ENCODE measurements around the gene CDC42SE2.
A peak's percentile ranks its signal among the peaks of the same experiment; 100 is the strongest.
"Not testable (repeated sequence)": the region's sequence is repeated elsewhere in the genome, so short reads cannot be mapped to it uniquely, and the experiment has no call there.

CDC42SE2 gene

DNA sequence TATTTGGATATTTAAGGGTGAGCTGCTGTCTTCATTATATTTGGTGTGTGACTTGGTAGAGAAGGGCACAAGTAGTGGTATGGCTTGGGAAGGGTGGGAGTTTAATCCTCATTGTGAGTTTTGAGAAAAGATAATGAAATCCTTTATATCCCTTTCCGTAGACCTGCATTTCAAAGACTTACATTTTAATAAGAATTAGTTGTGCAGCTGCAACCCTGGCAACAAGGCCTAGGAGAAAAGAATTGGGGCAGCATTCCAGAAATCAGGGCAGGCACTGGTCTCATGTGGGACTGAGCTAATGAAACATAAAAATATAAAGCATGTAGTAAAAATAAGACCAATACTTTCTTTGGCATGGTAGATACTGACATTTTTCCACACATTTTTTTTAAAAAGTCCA lies 60.5 kb downstream of the CDC42SE2 start:
- DNase-seq: no peak

DNA sequence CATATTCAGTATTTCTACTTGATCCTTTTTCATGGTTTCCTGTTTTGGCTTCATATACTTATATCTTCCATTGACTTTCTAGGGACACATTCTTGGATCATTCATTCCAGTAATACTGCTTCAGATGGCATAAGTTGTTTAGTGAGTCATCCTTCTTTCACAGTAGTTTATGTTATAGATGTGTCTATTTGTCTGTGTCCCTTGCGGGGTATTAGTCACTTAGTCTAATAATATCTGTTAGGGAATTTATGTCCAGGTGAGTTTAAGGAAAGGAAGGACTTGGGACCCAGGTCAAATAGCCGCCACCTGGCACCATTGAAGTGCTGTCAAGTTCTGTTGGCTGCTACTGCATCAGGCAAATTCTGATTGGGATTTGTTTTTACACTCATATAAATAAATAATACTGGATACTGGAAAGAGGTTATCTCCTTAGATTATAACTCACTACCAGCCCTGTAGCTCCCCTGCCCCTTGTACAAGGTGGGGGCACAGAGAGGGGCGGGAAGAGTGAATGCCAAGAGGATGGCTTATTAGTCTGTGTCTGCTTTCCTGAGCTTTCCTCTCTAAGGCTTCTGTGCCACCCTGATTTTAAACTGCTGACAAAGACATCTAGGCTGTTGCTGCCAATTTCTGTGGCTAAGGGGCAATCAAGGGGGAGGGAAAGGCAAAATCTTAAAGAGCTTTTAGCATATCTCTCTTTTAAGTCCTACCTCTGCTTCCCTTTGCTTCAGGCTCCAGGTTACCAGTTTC lies 64.9 kb downstream of the CDC42SE2 start:
- peak; percentile 45 for DNase-seq

DNA sequence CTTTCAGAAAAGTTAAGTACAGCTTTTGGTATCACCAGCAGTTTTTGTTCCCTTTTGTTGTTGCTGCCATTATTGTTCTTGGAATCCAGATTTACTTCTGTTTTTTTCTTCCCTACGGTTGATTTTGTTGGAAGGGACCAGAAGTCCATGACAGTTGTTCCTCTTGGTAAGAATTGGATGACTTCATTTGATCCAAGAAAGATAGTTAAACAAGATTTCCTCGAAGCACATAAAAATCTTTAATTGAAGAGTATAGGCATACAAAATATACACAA lies 65.4 kb downstream of the CDC42SE2 start:
- no peak for DNase-seq

DNA sequence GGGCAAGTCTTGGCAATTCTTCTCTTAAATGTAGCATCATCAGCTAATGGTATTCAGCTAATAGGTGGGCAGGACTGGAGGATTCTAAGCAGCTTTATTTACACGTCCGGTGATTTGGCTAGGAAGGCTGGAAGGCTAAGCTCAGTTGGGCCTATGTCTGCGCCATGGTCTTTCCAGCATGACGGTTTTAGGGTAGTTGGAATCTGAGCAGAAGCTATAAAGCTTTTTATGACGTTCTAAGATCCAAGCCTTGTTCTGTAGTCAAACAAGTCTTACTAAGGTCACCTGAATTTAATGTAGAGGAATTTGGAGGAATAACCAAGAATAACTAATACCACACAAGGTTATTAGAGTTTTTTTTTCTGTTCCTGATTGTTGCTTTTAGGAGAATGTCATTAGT lies 66.2 kb downstream of the CDC42SE2 start:
- no peak for DNase-seq

DNA sequence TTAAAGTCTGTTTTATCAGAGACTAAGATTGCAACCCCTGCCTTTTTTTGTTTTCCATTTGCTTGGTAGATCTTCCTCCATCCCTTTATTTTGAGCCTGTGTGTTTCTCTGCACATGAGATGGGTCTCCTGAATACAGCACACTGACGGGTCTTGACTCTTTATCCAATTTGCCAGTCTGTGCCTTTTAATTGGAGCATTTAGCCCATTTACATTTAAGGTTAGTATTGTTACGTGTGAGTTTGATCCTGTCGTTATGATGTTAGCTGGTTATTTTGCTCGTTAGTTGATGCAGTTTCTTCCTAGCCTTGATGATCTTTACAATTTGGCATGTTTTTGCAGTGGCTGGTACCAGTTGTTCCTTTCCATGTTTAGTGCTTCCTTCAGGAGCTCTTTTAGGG lies 71.9 kb downstream of the CDC42SE2 start:
- not testable (repeated sequence) for DNase-seq

DNA sequence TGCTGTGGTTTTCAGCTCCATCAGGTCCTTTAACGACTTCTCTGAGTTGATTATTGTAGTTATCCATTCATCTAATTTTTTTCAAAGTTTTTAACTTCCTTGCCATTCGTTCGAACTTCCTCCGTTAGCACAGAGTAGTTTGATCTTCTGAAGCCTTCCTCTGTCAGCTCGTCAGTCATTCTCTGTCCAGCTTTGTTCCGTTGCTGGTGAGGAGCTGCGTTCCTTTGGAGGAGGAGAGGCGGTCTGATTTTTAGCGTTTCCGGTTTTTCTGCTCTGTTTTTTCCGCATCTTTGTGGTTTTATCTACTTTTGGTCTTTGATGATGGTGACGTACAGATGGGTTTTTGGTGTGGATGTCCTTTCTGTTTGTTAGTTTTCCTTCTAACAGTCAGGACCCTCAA lies 72.9 kb downstream of the CDC42SE2 start:
- DNase-seq: not testable (repeated sequence)

DNA sequence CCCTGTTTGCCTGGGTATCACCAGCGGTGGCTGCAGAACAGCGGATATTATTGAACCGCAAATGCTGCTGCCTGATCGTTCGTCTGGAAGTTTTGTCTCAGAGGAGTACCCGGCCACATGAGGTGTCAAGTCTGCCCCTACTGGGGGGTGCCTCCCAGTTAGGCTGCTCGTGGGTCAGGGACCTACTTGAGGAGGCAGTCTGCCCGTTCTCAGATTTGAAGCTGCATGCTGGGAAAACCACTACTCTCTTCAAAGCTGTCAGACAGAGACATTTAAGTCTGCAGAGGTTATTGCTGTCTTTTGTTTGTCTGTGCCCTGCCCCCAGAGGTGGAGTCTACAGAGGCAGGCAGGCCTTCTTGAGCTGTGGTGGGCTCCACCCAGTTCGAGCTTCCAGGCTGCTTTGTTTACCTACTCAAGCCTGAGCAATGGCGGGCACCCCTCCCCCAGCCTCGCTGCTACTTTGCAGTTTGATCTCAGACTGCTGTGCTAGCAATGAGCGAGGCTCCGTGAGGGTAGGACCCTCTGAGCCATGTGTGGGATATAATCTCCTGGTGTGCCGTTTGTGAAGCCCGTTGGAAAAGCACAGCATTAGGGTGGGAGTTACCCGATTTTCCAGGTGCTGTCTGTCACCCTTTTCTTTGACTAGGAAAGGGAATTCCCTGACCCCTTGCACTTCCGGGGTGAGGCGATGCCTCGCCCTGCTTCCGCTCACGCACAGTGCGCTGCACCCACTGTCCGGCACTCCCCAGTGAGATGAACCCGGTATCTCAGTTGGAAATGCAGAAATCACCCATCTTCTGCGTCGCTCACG lies 73.6 kb downstream of the CDC42SE2 start:
- DNase-seq: not testable (repeated sequence)

DNA sequence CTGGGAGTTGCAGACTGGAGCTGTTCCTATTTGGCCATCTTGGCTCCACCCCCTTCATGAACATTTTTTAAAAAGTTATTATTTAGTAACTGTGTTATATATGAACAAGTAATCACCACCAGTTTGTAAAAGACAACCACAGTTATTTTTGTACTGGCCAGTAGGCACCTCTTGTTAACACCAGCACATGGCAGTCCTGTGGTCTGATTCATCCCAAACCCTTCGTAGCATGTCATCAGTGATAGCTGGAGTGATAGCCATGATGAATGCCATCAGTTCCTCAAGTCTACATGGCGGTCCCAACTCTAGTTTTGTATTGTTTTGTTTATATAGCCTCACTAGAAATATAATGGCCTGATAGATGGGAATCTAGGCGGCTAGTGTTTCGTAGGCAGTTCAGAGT lies 74.2 kb downstream of the CDC42SE2 start:
- no peak for DNase-seq

DNA sequence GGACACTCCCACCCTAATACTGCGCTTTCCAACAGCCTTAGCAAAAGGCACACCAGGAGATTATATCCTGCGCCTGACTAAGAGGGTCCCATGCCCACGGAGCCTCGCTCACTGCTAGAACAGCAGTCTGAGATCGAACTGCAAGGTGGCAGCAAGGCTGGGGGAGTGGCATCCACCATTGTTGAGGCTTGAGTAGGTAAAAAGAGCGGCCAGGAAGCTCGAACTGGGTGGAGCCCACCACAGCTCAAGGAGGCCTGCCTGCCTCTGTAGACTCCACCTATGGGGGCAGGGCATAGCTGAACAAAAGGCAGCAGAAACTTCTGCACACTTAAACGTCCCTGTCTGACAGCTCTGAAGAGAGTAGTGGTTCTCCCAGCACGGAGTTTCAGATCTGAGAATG lies 80.4 kb downstream of the CDC42SE2 start:
- not testable (repeated sequence) for DNase-seq

DNA sequence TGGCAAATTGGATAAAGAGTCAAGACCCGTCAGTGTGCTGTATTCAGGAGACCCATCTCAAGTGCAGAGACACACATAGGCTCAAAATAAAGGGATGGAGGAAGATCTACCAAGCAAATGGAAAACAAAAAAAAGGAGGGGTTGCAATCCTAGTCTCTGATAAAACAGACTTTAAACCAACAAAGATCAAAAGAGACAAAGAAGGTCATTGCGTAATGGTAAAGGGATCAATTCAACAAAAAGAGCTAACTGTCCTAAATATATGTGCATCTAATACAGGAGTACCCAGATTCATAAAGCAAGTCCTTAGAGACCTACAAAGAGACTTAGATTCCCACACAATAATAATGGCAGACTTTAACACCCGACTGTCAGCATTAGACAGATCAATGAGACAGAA lies 82.4 kb downstream of the CDC42SE2 start:
- DNase-seq: not testable (repeated sequence)

DNA sequence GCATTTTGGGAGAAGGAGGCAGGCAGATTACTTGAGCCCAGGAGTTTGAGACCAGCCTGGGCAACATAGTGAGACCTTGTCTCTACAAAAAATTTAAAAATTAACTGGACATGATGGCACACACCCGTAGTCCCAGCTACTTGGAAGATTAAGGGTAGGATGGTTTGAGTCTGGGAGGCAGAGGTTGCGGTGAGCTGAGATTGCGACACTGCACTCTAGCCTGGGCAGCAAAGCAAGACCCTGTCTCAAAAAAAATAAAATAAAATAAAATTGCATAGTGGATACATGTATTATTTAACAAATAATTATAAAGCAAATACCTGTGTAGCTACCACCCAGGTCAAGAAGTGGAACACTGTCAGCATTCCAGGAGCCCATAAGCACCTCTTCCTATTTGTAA lies 90.1 kb downstream of the CDC42SE2 start:
- no peak for DNase-seq

DNA sequence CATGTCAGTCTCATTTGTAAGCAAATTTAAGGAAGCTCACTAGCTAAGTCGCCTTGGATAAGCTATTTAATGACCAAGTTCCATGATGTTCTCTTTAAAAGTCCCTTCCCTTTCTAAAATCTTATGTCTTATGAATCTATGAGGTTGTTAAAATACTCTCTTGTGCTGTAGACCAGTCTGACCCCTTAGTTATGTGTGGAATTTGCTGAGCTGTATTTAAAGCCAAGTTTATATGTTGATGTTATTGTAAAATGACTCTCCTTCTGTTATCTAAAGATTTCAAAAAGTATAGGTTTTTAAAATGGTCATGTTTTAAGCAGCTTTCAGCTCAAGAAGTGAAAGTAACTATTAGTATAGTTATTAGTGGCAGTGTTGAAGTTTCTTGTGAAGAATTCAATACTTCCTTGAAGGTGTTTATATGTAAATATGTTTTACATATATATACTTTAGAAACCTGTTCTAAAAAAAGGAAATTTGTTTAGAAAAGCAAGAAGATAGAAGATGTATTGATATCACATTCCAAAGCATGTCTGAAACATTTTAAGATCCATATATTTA lies 92.2 kb downstream of the CDC42SE2 start:
- DNase-seq: no peak

DNA sequence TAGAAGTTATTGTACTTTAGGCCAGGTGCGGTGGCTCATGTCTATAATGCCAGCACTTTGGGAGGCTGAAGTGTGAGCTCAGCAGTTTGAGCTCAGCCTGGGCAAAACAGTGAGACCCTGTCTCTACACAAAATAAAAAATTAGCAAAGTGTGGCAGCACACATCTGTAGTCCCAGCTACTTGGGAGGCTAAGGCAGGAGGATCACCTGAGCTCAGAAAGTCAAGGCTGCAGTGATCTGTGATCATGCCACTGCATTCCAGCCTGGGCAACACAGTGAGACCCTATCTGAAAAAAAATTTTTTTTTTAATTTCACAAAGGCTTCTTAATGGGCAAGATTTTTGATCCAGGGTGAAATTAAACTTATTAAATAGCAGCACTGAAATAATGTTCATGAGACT lies 92.8 kb downstream of the CDC42SE2 start:
- no peak for DNase-seq

DNA sequence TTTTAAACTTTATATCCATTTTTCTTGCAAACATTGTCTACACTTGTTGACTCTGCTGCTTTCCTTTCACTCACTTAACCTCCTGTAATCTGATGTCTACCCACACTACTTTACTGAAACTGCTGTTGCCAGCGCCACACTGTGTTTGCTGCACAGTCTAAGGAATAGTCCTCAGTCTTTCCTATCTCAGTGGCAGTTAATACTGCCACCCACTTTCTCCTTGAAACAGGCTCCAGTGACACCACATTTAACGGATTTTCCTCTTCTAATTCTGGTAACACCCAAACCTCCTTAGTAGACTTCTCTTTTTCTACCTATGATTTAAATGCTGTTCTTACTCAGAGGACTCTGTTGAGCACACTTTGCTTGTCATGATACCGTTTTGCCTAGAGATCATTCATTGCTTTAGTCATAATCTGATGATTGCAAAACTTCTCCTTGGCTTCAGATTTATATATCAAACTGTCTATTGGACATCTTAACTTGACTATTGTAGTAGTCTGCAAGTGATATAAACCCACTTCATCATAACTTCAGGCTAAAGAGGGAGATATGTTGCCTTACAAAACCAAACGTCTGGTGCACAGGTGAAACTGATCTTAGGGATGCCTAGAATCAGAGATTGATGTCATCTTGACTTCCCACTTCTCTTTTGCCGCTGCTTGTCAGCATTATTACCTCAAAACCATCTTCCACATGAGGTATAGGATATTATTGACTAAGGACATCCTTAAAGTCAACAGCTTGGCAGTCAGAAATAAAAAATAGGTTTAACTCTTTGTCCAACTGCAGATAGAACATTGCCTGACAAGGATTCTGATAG lies 94.1 kb downstream of the CDC42SE2 start:
- DNase-seq: peak; percentile 72

DNA sequence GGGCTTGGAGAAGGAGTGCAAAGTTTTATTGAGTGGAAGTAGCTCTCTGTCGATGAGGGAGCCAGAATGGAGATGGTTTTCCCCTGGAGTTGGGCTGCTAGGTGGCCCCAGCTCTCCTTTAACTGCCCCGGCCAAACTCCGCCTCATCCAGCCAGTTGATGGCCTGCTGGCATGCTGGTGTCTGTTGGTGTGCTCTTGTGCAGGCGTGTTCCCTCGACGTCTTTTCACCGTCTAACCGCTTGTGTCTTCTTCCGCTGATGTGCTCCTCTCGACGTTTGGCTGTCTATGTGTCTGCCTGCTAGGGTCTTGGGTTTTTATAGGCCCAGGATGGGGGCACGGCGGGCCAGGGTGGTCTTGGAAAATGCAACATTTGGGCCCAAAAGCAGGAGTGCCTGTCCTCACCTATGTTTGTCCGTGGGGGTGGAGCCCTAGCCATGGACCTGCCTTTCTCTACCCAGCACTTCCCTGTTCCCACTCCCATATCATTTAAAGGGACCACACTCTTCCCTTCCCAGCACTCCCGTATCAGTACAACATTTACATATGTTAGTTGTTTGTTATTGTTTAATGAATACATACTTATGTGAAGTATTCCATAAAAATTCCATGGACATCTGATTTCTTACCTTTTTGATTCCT lies 97.9 kb downstream of the CDC42SE2 start:
- DNase-seq: no peak

DNA sequence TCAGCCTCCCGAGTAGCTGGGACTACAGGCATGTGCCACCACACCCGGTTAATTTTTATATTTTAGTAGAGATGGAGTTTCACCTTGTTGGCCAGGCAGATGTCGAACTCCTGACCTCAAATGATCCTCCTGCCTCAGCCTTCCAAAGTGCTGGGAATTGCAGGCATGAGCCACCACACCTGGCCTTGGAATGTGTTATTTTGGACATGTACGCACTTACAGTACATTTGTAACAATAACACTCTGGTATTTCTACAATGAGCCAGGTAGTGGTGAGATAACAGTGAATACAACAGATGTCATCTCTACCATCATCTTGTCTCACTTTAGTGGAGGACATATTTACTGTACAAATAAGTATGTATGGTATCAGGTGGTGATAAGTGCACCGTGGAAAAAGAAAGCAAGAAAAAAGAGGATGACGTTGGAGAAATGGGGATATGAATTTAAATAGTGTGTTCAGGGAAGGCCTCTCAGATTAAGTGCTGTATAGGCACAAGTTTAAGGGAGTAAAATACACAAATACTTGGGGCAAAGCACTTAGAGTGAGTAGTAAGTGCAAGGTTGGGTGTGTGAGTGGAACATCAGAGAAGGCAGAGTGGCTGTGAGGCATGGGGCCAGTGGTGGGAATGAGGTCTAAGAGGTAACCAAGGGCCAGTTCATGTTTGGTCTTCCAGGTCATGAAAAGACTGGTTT lies 100.1 kb downstream of the CDC42SE2 start:
- DNase-seq: no peak

DNA sequence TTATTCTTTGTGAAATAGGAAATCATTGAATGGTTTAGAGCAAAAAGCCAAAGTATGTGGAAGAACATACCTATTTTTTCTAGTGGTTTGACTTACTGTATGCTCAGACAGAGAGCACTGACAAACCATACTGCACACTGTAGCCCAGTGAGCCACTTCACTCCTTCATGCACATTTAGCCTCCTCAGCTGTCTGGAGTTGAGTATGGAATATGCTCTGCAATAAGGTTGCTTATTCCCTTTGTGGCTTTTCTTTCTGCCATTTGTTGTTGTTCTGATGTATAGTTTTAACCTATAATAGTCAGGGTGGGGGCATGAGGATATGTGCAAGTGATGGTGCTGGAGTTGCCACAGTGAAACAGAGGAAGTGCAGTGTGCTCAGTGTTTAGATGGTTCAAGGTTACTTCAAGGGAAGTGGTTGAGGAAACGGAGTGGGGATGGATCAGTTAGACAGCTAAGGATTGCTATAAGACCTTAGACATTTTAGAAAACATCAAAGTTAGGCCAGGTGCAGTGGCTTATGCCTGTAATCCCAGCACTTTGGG lies 100.7 kb downstream of the CDC42SE2 start:
- no peak for DNase-seq

DNA sequence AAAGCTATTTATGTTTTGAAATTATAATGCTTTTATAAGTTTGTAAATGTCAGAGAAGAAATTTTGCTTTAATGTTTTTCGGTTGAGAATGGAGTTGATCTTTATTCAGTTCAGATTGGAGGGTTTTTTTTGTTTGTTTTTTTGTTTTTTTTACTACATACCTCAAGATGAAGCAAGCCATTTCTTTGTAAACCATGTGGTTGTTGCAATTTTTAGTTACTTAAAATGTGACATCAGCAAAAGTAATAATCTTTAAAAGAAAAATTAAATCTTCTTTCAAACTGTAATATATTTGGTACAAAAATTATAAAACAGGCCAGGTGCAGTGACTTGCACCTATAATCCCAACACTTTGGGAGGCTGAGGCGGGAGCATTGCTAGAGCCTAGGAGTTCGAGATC lies 102.6 kb downstream of the CDC42SE2 start:
- no peak for DNase-seq

DNA sequence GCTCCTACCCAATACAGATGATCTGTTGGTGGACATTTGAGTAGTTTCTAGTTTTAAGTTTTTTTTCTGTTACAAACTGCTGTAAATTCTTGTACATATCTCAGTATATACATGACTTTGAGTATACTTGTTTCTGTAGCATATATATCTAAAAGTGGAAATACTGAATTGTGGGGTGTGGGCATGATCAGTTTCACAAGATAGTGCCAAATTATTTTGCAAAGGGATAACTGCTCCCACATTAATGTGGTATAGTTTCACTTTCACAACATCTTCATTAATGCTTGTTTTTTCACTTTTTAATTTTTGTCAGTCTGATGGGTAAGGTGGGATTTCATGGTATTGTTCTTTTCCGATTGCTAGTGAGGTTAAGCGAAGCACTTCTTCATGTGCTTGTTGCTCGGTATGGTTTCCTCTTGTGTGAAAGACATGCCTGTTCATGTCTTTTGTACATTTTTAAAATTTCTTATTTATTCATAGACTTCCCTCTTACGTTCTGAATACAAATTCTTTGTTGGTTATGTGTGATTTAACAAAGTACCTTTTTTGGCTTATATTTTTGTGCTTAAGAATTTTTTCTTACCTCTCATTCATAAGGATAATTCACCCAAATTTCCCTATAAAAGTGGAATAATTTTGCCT lies 103.5 kb downstream of the CDC42SE2 start:
- DNase-seq: no peak

DNA sequence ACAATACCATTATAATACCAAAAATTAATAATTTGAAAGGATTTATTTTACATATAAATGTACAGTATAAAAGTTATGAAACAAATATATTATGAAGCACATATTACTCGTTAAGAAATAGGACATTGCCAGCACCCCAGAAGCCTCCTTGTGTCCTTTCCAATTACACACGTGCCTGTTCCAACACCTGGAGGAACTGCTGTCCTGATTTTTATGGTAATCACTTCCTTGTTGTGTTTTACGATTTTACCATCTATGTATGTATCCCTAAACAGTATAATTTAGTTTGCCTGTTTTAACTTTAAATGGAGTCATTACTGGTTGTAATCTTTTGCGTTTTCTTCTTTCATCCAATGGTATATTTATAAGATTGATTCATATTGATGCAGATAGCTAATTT lies 105.0 kb downstream of the CDC42SE2 start:
- no peak for DNase-seq

DNA sequence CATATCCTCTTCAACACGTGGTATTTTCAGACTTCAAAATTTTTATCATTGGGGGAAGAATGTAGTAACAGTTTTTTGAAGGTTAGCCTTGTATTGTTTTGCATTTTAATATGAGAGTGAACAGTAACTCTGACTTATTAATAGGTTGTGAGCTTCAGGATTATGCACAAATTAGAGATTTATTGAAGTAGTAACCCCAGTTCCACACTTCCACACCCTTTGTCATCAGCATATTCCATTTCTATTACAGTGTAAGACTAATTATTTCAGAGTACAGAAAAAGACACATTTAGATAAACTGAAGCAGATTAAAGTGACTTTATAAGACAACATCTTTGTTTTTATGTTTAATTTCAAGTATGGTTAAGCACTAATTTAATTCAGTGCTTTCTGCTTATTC lies 105.7 kb downstream of the CDC42SE2 start:
- DNase-seq: no peak

Data from activated CD4-positive, alpha-beta T cell treated with anti-CD3 and anti-CD28 coated beads, Interleukin-2, amount 50 U/mL, for 16 hours (primary cell).